ENCODE measurements around the gene BCO2.

Gene BCO2

GRCh38 chr11:112177589-112177988 is 2.3 kb downstream of the BCO2 start:
- no peak overlapping the region for H3K4me3 ChIP-seq (replicated peaks; ENCODE audit: insufficient read depth, low read length)

GRCh38 chr11:112178428-112178827 is 3.1 kb downstream of the BCO2 start:
- H3K27me3 ChIP-seq (ENCODE audit: insufficient read depth, poor library complexity, severe bottlenecking) = no peaks in the 10 kb centered on the region
- H3K4me3 ChIP-seq (replicated peaks; ENCODE audit: insufficient read depth, low read length) = no peak overlapping the region
- H3K27ac ChIP-seq (replicated peaks) = peak overlapping the region; percentile 46
- TF ChIP-seq REST (IDR thresholded peaks at IDR 0.05; ENCODE audit: insufficient replicate concordance, low read depth) (no peak), GABPA (IDR thresholded peaks at IDR 0.05; ENCODE audit: low read depth) (no peak), POLR2AphosphoS5 (IDR thresholded peaks at IDR 0.05; ENCODE audit: low read depth) (no peak), CTCF (IDR thresholded peaks at IDR 0.05; ENCODE audit: insufficient read depth, low read length) (no peak), SPI1 (IDR thresholded peaks at IDR 0.05; ENCODE audit: borderline replicate concordance, low read depth) (no peak)
- no peak for DNase-seq (ENCODE audit: low read depth in 1 of 2, low spot score in 1 of 2)

More at GRCh38 chr11:112177589-112177988, 2.3 kb downstream of the BCO2 start:
- no peaks in the 10 kb centered on the region for H3K27me3 ChIP-seq (ENCODE audit: insufficient read depth, poor library complexity, severe bottlenecking)
- DNase-seq (ENCODE audit: low read depth in 1 of 2, low spot score in 1 of 2) = no peak
- TF ChIP-seq CTCF (IDR thresholded peaks at IDR 0.05; ENCODE audit: insufficient read depth, low read length) = no peak
- TF ChIP-seq REST (IDR thresholded peaks at IDR 0.05; ENCODE audit: insufficient replicate concordance, low read depth) = no peak
- TF ChIP-seq GABPA (IDR thresholded peaks at IDR 0.05; ENCODE audit: low read depth) = no peak
- no peak for TF ChIP-seq SPI1 (IDR thresholded peaks at IDR 0.05; ENCODE audit: borderline replicate concordance, low read depth)
- no peak for TF ChIP-seq POLR2AphosphoS5 (IDR thresholded peaks at IDR 0.05; ENCODE audit: low read depth)
- no peak overlapping the region for H3K27ac ChIP-seq (replicated peaks)

GRCh38 chr11:112178936-112179335 is 3.6 kb downstream of the BCO2 start:
- H3K4me3 ChIP-seq (replicated peaks; ENCODE audit: insufficient read depth, low read length) = no peak overlapping the region
- TF ChIP-seq POLR2AphosphoS5 (IDR thresholded peaks at IDR 0.05; ENCODE audit: low read depth) = no peak
- peak overlapping the region; percentile 46 for H3K27ac ChIP-seq (replicated peaks)
- no peaks in the 10 kb centered on the region for H3K27me3 ChIP-seq (ENCODE audit: insufficient read depth, poor library complexity, severe bottlenecking)
- DNase-seq (ENCODE audit: low read depth in 1 of 2, low spot score in 1 of 2) = no peak

- TF ChIP-seq REST (IDR thresholded peaks at IDR 0.05; ENCODE audit: insufficient replicate concordance, low read depth) (no peak), SPI1 (IDR thresholded peaks at IDR 0.05; ENCODE audit: borderline replicate concordance, low read depth) (peak; percentile 92), POLR2AphosphoS5 (IDR thresholded peaks at IDR 0.05; ENCODE audit: low read depth) (peak; percentile 28; the same call in 1 of the 2 replicates)
- no peak overlapping the region for H3K4me3 ChIP-seq (replicated peaks; ENCODE audit: insufficient read depth, low read length)
- no peaks in the 10 kb centered on the region for H3K27me3 ChIP-seq (ENCODE audit: insufficient read depth, poor library complexity, severe bottlenecking)
- peak overlapping the region; percentile 46 for H3K27ac ChIP-seq (replicated peaks)
- peak in 1 of 2 experiments; percentile 80 for DNase-seq (ENCODE audit: low read depth in 1 of 2, low spot score in 1 of 2)
Observed at GRCh38 chr11:112179601-112180000, 4.3 kb downstream of the BCO2 start.
